ENCODE data around the gene TACC2. TPM values are rescaled to one million over a fixed set of nuclear protein-coding genes. Genes with fewer than 3 reads are reported as not detected.

The TACC2 gene
- total and polyA plus RNA-seq, 7 donors, result 44.0 to 439 (median 313) TPM

DNA sequence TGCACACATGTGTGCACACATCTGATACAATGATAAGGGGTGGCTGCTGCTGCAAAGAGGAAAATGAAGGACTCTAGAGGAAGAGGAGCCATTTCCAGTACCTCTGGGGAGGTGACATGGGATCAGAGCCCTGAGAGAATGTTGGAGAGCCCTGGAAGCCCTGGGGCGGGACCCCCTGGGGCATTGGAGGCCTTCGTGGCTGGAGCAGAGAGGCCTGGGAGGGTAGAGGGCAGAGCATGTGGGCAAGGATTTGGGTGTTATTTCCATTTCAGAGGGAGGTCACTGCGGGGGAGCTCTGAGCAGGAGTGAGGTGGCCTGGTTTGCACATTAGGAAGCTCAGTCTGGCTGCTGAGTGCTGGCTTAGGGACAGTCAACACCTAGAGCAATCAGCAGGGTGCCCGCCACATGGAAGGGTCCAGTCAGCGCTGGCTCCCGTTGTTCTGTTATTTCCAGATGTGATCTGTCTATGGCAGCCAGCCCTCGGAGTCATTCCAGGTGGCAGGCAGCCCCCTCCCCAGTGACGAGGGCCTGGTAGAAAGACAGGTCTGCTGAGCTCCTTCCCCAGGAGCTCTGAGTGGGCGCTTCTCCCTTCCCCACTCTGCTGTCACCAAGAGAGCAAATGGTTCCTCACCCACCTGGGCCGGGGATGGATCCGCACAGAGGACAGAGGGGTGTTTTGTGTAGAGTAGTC, 258.0 kb downstream of the TACC2 start:
- H3K27ac ChIP-seq, result no peak overlapping the region
- peaks cover 0 to 100% of the 10 kb centered on the region in 2 donors for H3K36me3 ChIP-seq (ENCODE audit: insufficient read depth in 1 of 2, low read depth in 1 of 2)
- TF ChIP-seq, protein P1, sequence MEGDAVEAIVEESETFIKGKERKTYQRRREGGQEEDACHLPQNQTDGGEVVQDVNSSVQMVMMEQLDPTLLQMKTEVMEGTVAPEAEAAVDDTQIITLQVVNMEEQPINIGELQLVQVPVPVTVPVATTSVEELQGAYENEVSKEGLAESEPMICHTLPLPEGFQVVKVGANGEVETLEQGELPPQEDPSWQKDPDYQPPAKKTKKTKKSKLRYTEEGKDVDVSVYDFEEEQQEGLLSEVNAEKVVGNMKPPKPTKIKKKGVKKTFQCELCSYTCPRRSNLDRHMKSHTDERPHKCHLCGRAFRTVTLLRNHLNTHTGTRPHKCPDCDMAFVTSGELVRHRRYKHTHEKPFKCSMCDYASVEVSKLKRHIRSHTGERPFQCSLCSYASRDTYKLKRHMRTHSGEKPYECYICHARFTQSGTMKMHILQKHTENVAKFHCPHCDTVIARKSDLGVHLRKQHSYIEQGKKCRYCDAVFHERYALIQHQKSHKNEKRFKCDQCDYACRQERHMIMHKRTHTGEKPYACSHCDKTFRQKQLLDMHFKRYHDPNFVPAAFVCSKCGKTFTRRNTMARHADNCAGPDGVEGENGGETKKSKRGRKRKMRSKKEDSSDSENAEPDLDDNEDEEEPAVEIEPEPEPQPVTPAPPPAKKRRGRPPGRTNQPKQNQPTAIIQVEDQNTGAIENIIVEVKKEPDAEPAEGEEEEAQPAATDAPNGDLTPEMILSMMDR (IDR thresholded peaks at IDR 0.05), result no peak
- DNase-seq (no peak), ATAC-seq (no peak)
- intact Hi-C loops (cut with DNase I), result no loop called here
- no peak overlapping the region for H3K4me3 ChIP-seq
- H3K9me3 ChIP-seq, result no peaks in the 10 kb centered on the region
- no peaks in the 10 kb centered on the region for H3K27me3 ChIP-seq (ENCODE audit: insufficient read depth in 3 of 3, low read length in 2 of 3)
- H3K4me1 ChIP-seq, result no peaks in the 10 kb centered on the region
- 83 to 88% (median 84%) methylated on average over 10 to 11 of the region's 11 CpGs for WGBS, 3 donors

DNA sequence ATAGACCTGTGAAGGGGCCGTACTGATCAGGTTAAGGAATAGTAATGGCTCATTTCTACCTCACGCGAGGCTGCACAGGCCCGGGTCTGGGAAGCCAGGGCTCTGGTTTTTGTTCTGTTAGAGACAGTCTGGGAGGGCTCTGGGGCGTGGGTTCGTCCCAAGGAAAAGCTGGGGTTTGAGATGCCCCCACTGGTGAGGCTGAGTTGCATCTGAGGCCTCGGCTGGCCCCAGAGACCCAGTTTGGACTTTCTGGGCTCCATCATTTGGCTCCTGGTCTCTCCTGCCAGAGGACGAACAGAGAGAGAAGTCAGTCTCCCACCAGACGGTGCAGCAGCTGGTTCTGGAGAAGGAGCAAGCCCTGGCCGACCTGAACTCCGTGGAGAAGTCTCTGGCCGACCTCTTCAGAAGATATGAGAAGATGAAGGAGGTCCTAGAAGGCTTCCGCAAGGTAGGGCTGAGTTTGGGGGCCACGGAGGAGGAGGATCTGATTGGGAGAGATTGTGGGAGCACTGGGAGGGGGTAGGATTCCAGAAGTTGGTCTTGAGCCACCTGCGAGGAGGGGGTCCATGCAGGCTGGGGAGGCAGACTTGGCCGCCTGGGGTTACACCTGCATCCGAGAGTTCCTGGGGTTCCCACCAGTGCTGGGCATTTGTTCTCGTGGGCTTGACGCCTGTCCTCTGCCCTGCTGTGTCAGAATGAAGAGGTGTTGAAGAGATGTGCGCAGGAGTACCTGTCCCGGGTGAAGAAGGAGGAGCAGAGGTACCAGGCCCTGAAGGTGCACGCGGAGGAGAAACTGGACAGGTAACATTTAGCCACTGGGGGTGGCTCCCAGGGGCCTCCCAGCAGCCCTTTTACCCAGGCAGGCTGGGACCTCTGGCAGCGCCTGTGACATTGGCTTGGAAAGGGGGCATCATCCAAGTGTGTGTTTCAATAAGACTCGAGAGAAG, 259.7 kb downstream of the TACC2 start:
- intact Hi-C loops (cut with DNase I), result no loop called here
- Histone ChIP-seq H3K27ac (no peak overlapping the region), H3K4me3 (no peak overlapping the region), H3K9me3 (no peaks in the 10 kb centered on the region), H3K27me3 (ENCODE audit: insufficient read depth in 3 of 3, low read length in 2 of 3) (no peaks in the 10 kb centered on the region), H3K4me1 (no peaks in the 10 kb centered on the region), H3K36me3 (ENCODE audit: insufficient read depth in 1 of 2, low read depth in 1 of 2) (peaks cover 3 to 98% of the 10 kb centered on the region in 2 donors)
- WGBS, 3 donors, result 88 to 92% (median 89%) methylated on average over 25 of the region's 25 CpGs
- no peak for ATAC-seq
- DNase-seq, result no peak
- TF ChIP-seq, protein P1 (IDR thresholded peaks at IDR 0.05), result no peak

DNA sequence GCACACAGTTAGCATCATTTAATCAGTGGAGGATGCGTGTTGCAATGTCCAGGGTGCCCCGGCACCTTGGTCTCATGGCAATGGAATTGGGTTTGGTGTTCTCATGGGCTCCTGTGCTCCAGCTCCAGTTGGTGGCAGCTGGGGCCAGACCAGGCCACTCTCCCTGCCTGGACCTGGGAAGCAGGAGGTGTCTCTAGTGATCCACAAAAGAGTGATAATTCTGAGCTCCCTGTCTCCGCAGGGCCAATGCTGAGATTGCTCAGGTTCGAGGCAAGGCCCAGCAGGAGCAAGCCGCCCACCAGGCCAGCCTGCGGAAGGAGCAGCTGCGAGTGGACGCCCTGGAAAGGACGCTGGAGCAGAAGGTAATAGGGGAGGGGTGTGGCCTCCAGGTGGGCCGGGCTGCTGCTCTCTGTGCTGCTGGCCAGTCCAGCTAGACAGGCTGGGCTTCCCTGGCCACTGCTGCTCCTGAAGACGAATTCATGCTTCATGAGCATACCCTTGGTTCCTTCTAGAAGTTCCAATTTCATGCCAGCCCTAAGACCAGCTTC, 260.4 kb downstream of the TACC2 start:
- Histone ChIP-seq H3K27ac (no peak overlapping the region), H3K4me1 (no peaks in the 10 kb centered on the region), H3K9me3 (no peaks in the 10 kb centered on the region), H3K4me3 (no peak overlapping the region), H3K27me3 (ENCODE audit: insufficient read depth in 3 of 3, low read length in 2 of 3) (no peaks in the 10 kb centered on the region), H3K36me3 (ENCODE audit: insufficient read depth in 1 of 2, low read depth in 1 of 2) (peaks cover 3 to 98% of the 10 kb centered on the region in 2 donors)
- intact Hi-C loops (cut with DNase I), result no loop called here
- TF ChIP-seq, protein P1 (IDR thresholded peaks at IDR 0.05), result no peak
- no peak for DNase-seq
- WGBS, 3 donors, result 85 to 87% (median 87%) methylated on average over 11 of the region's 11 CpGs
- ATAC-seq, result no peak

DNA sequence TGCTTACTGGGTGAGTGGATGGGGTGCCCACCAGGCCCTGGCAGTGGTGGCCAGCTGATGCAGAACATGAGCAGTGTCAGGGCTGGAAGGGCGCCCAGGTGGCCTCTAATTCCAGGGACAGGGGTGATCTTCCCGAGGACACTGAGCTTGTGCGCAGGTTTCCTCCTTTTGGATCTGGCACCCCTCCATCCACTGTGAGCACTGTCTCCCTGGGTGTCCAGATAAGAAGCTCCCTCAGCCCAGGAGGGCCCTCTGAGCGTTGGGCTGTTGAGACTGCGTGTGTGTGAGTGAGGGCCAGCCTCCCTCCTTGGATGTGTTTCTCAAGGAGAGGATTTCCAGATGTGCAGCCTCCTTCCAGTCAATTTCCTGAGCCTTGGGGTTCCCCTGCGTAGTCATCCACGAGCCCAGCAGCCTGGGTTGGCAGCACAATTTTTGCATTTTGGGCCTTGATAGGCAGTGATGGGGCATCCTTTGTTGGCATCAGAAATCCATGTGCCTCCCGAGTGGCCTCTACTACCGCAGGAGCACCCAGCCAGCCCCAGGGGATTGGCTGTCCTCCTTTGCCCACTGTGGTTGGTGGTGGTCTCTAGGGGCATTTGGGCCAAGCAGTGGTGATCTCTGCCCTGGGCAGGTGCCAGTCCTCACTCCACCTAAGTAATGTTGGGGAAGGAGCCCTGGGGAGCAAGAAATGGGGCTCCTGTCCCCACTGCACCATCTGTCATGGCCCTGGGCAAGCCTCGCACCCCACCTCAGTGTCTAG, 261.2 kb downstream of the TACC2 start:
- Histone ChIP-seq H3K27me3 (ENCODE audit: insufficient read depth in 3 of 3, low read length in 2 of 3) (no peaks in the 10 kb centered on the region), H3K4me1 (no peaks in the 10 kb centered on the region), H3K27ac (no peak overlapping the region), H3K4me3 (no peak overlapping the region), H3K9me3 (no peaks in the 10 kb centered on the region), H3K36me3 (ENCODE audit: insufficient read depth in 1 of 2, low read depth in 1 of 2) (peaks cover 3 to 98% of the 10 kb centered on the region in 2 donors)
- ATAC-seq, result no peak
- intact Hi-C loops (cut with DNase I), result no loop called here
- DNase-seq, result no peak
- WGBS, 3 donors, result 78 to 79% (median 78%) methylated on average over 10 of the region's 10 CpGs
- TF ChIP-seq, protein P1 (IDR thresholded peaks at IDR 0.05), result no peak

Data from psoas muscle (tissue), 8 donors.